ENCODE data around the gene CLCA4. TPM values are rescaled to one million over a fixed set of nuclear protein-coding genes. Genes with fewer than 3 reads are reported as not detected.

The CLCA4 gene
- total and polyA plus RNA-seq, 10 donors = 0.03 to 0.22 (median 0.09) TPM; not detected in 6

GRCh38 chr1:86508583-86508969 is 38.3 kb upstream of the CLCA4 start:
- intact Hi-C loops (cut with DNase I; ENCODE audit: low total_unique reads) = loop anchor here (10.0 kb wide), 2 partner anchors 134 to 176 kb away; no protein-coding TSS in a partner anchor
- WGBS, 5 donors = 86 to 96% (median 89%) methylated on average over 2 of the region's 2 CpGs
- TF ChIP-seq CTCF (IDR thresholded peaks at IDR 0.05 in 8 of 11, conservative IDR thresholded peaks at IDR 0.05 in 3 of 11) (no peak), POLR2A (IDR thresholded peaks at IDR 0.05) (no peak), POLR2AphosphoS5 (IDR thresholded peaks at IDR 0.05) (no peak)
- Histone ChIP-seq H3K9me3 (no peaks in the 10 kb centered on the region), H3K36me3 (no peaks in the 10 kb centered on the region), H3K4me1 (peaks cover 0 to 13% (median 3%) of the 10 kb centered on the region in 6 donors), H3K4me3 (no peak overlapping the region), H3K27me3 (replicated peaks in 1 of 7) (peaks cover 0 to 4% (median 0%) of the 10 kb centered on the region in 7 donors), H3K27ac (no peak overlapping the region)
- no peak for DNase-seq

GRCh38 chr1:86515597-86515996 is 31.3 kb upstream of the CLCA4 start:
- H3K27me3 ChIP-seq (replicated peaks in 1 of 7) = no peaks in the 10 kb centered on the region
- no peak overlapping the region for H3K27ac ChIP-seq
- H3K9me3 ChIP-seq = no peaks in the 10 kb centered on the region
- TF ChIP-seq POLR2AphosphoS5 (IDR thresholded peaks at IDR 0.05) = no peak
- no peak for TF ChIP-seq POLR2A (IDR thresholded peaks at IDR 0.05)
- peak in 4 of 11 experiments; percentile 17 to 27 (median 22) for TF ChIP-seq CTCF (IDR thresholded peaks at IDR 0.05 in 8 of 11, conservative IDR thresholded peaks at IDR 0.05 in 3 of 11)
- H3K36me3 ChIP-seq = no peaks in the 10 kb centered on the region
- WGBS, 5 donors = 66 to 78% (median 73%) methylated on average over 2 of the region's 2 CpGs
- DNase-seq = no peak
- H3K4me1 ChIP-seq = no peaks in the 10 kb centered on the region
- H3K4me3 ChIP-seq = no peak overlapping the region
- intact Hi-C loops (cut with DNase I; ENCODE audit: low total_unique reads) = no loop called here

GRCh38 chr1:86516335-86516734 is 30.5 kb upstream of the CLCA4 start:
- H3K4me3 ChIP-seq = no peak overlapping the region
- H3K27me3 ChIP-seq (replicated peaks in 1 of 7) = no peaks in the 10 kb centered on the region
- intact Hi-C loops (cut with DNase I; ENCODE audit: low total_unique reads) = no loop called here
- H3K36me3 ChIP-seq = no peaks in the 10 kb centered on the region
- no peaks in the 10 kb centered on the region for H3K4me1 ChIP-seq
- H3K27ac ChIP-seq = no peak overlapping the region
- TF ChIP-seq POLR2A (IDR thresholded peaks at IDR 0.05) (no peak), POLR2AphosphoS5 (IDR thresholded peaks at IDR 0.05) (no peak), CTCF (IDR thresholded peaks at IDR 0.05 in 8 of 11, conservative IDR thresholded peaks at IDR 0.05 in 3 of 11) (no peak)
- WGBS, 5 donors = 84 to 100% (median 96%) methylated on average over 1 of the region's 1 CpG
- H3K9me3 ChIP-seq = no peaks in the 10 kb centered on the region
- no peak for DNase-seq

DNA sequence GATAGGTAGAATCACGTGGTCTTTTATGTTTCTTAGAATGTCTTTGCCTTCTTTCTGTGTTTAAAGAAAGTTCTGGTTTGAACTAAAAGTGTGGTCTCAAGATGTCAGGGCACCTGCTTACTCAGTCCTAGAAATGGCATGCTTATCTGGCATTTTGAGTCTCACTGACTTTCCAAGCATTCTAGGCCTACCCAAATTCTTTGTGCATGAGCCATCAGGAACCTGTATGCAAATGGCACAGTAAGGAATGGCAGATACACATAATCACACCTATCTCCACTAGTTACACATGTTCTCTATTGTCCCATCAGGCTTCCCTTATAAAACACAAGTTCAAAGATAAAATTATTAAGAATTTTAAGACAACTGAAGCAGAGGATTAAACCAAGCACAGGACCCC is 29.5 kb upstream of the CLCA4 start:
- H3K27me3 ChIP-seq (replicated peaks in 1 of 7) = no peaks in the 10 kb centered on the region
- no peaks in the 10 kb centered on the region for H3K4me1 ChIP-seq
- no peak overlapping the region for H3K4me3 ChIP-seq
- H3K9me3 ChIP-seq = no peaks in the 10 kb centered on the region
- no peak overlapping the region for H3K27ac ChIP-seq
- DNase-seq = no peak
- TF ChIP-seq CTCF (IDR thresholded peaks at IDR 0.05 in 8 of 11, conservative IDR thresholded peaks at IDR 0.05 in 3 of 11) = no peak
- TF ChIP-seq POLR2AphosphoS5 (IDR thresholded peaks at IDR 0.05) = no peak
- TF ChIP-seq POLR2A (IDR thresholded peaks at IDR 0.05) = no peak
- 55 to 82% (median 68%) methylated on average over 1 of the region's 1 CpG for WGBS, 5 donors
- intact Hi-C loops (cut with DNase I; ENCODE audit: low total_unique reads) = no loop called here
- no peaks in the 10 kb centered on the region for H3K36me3 ChIP-seq

Measured in spleen (tissue), 11 donors.